Naive B cell (primary cell): Measurements from ENCODE around the gene TEX10. TPM values are rescaled to one million over a fixed set of nuclear protein-coding genes. Genes with fewer than 3 reads are reported as not detected.
"Not testable (repeated sequence)": the region's sequence is repeated elsewhere in the genome, so short reads cannot be mapped to it uniquely, and the experiment has no call there.

Experiments
- ATAC-seq, 2 donors: fragments of 150-1000 bp; cut with Tn5 transposase; 2 replicates each; pipeline ENCODE4 v1.10.0; 2021; ENCODE audit warnings: low read depth in 2 of 2, mild to moderate bottlenecking in 2 of 2, moderate library complexity in 2 of 2
- DNase-seq: peaks from one replicate; pipeline ENCODE4 v3.0.0; 2022
- H3K27ac Mint-ChIP-seq, 6 donors: one replicate each; pipeline ENCODE4 v1.8.0; 2020 to 2022; ENCODE audit warnings: mild to moderate bottlenecking in 6 of 6, mixed read lengths in 6 of 6, moderate library complexity in 5 of 6, inconsistent platforms in 2 of 6
- H3K27me3 Mint-ChIP-seq, 3 donors: one replicate each; pipeline ENCODE4 v1.8.0; 2021 to 2022; ENCODE audit warnings: mixed read lengths in 3 of 3, mild to moderate bottlenecking in 1 of 3
- H3K36me3 Mint-ChIP-seq, 2 donors: one replicate each; pipeline ENCODE4 v1.8.0; 2020 to 2022; ENCODE audit warnings: mixed read lengths in 2 of 2, inconsistent platforms in 1 of 2, mild to moderate bottlenecking in 1 of 2
- H3K4me1 Mint-ChIP-seq, 3 donors: one replicate each; pipeline ENCODE4 v1.8.0; 2020 to 2022; ENCODE audit warnings: mixed read lengths in 3 of 3, inconsistent platforms in 1 of 3, mild to moderate bottlenecking in 1 of 3, moderate library complexity in 1 of 3
- H3K4me3 Mint-ChIP-seq, 8 donors: one replicate each; pipeline ENCODE4 v1.8.0; 2020 to 2022; ENCODE audit warnings: mild to moderate bottlenecking in 8 of 8, mixed read lengths in 8 of 8, moderate library complexity in 8 of 8, inconsistent platforms in 2 of 8
- H3K9me3 Mint-ChIP-seq, 7 donors: one replicate each; pipeline ENCODE4 v1.8.0; 2020 to 2022; ENCODE audit warnings: mixed read lengths in 7 of 7, mild to moderate bottlenecking in 5 of 7, inconsistent platforms in 2 of 7, moderate library complexity in 1 of 7
- polyA plus RNA-seq, 6 donors: library from polyadenylated mRNA; unstranded; fragments of 300-500 nt; fragmentation: Illumina TruSeq; gene quantifications; one replicate each; pipeline ENCODE4 v1.2.3, GENCODE V29; 2021; ENCODE audit warnings: low read depth in 6 of 6

TEX10 gene
- polyA plus RNA-seq, 6 donors from 2014 or later: 10.9 to 20.9 (median 16.9) TPM

DNA sequence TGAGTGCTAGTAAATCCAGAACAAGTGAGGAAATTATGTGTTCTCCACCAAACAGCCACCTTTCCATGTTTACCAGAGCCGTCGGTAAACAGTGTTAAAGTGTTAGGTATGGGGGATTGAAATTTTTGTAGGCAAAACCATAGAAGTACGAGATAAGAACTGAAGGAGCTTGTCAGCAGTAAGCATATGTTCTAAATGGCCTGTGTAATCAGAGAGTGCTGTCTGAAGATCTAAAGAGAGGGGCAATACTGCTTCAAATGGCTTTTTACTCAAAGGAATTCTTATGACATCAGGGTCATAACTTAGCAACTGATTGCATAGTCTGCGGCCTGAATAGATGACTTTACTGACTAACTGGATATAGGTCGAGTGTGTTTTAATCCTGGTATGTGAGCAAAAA lies 13.4 kb upstream of the TEX10 start:
- H3K9me3 Mint-ChIP-seq: peaks cover 0 to 35% (median 14%) of the 10 kb centered on the region in 7 donors
- peaks cover 4 to 21% of the 10 kb centered on the region in 2 donors for H3K36me3 Mint-ChIP-seq

DNA sequence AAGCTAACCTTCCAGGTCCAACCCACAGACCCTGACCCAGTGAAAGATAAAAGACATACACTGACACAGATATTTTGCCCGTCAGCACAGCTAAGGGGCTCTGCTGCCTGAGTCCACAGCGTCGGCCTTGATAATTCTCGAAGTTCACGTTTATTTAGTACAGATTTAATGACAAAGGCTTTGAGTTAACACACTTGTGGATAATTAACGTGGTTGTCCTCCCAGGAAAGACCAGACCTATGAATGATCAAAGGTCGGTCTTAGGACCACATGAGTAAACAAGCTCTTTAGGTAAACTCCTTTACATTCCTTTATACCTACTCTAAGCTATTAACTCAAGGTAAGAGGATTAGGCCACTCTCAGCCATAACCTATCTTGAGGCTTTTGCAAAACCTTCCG lies 11.3 kb upstream of the TEX10 start:
- no peaks in the 10 kb centered on the region for H3K27me3 Mint-ChIP-seq
- peaks cover 1 to 17% of the 10 kb centered on the region in 2 donors for H3K36me3 Mint-ChIP-seq
- no peak for DNase-seq
- H3K27ac Mint-ChIP-seq: no peak overlapping the region
- H3K9me3 Mint-ChIP-seq: peaks cover 4 to 32% (median 14%) of the 10 kb centered on the region in 7 donors
- no peak overlapping the region for H3K4me3 Mint-ChIP-seq
- no peak for ATAC-seq
- H3K4me1 Mint-ChIP-seq: no peaks in the 10 kb centered on the region

More for the DNA sequence above, 13.4 kb upstream of the TEX10 start:
- Mint-ChIP-seq H3K4me1 (no peaks in the 10 kb centered on the region), H3K4me3 (no peak overlapping the region), H3K27ac (no peak overlapping the region), H3K27me3 (no peaks in the 10 kb centered on the region)
- ATAC-seq (no peak), DNase-seq (no peak)

DNA sequence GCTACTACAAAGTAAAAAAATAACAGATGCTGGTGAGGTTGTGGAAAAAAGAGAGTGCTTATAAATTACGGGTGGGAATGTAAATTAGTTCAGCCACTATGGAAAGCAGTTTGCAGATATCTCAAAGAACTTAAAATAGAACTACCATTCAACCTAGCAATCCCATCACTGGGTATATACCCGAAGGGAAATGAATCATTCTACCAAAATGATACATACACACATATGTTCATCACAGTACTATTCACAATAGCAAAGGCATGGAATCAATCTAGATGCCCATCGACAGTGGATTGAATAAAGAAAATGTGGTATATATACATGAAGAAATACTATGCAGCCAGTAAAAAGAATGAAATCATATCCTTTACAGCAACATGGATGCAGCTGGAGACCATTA lies 6.3 kb upstream of the TEX10 start:
- no peak for DNase-seq
- Mint-ChIP-seq H3K36me3 (peaks cover 0 to 4% of the 10 kb centered on the region in 2 donors), H3K9me3 (peaks cover 2 to 12% (median 7%) of the 10 kb centered on the region in 7 donors), H3K4me1 (peaks cover 7 to 29% (median 21%) of the 10 kb centered on the region in 3 donors), H3K4me3 (no peak overlapping the region), H3K27ac (no peak overlapping the region), H3K27me3 (no peaks in the 10 kb centered on the region)
- ATAC-seq: no peak

DNA sequence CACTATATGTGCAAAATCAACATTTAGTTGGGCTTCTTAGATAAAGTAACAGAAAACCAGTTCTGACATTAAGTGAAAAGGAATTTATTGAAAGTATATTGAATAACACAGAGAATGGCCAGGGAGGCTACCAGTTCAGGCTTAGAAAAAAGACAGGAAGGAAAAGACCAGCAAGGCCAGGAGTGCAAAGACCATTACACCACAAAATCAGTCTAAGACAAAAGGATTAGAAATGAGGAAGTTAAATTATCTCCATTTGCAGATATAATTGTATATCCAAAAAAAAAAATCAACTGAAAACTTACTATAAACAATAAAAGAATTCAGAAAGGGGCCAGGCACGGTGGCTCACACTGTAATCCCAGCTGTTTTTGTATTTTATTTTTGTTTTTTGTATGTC lies 4.8 kb upstream of the TEX10 start:
- Mint-ChIP-seq H3K36me3 (no peaks in the 10 kb centered on the region), H3K27me3 (no peaks in the 10 kb centered on the region), H3K27ac (peak overlapping the region in 1 of 6 donors; percentile 27), H3K9me3 (peaks cover 0 to 6% (median 3%) of the 10 kb centered on the region in 7 donors), H3K4me3 (peak overlapping the region in 1 of 8 donors; percentile 33), H3K4me1 (peaks cover 14 to 37% (median 36%) of the 10 kb centered on the region in 3 donors)
- peak; percentile 7 for DNase-seq
- no peak for ATAC-seq

DNA sequence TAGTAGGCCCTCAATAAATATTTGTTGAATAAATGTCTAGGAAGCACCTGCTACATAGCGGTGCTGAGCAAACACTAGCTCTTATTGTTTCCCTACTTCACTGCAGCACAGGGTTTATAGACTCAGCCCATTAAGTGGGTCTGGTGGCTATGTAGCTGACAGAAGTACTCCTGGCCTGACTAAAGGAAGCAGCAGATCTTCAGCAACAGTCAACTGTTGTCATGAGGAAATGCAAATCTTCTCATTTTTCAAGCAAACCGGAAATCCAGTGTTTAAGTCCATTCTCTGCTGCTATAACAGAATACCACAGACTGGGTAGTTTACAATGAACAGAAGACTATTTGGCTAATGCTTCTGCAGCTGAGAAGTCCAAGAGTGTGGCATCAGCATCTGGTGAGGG lies 2.8 kb upstream of the TEX10 start:
- H3K36me3 Mint-ChIP-seq: no peaks in the 10 kb centered on the region
- peak overlapping the region in 1 of 8 donors; percentile 46 for H3K4me3 Mint-ChIP-seq
- peak overlapping the region in 1 of 6 donors; percentile 31 for H3K27ac Mint-ChIP-seq
- H3K9me3 Mint-ChIP-seq: peaks cover 0 to 6% (median 3%) of the 10 kb centered on the region in 7 donors
- DNase-seq (no peak), ATAC-seq (no peak)
- H3K27me3 Mint-ChIP-seq: no peaks in the 10 kb centered on the region
- H3K4me1 Mint-ChIP-seq: peaks cover 27 to 53% (median 48%) of the 10 kb centered on the region in 3 donors

DNA sequence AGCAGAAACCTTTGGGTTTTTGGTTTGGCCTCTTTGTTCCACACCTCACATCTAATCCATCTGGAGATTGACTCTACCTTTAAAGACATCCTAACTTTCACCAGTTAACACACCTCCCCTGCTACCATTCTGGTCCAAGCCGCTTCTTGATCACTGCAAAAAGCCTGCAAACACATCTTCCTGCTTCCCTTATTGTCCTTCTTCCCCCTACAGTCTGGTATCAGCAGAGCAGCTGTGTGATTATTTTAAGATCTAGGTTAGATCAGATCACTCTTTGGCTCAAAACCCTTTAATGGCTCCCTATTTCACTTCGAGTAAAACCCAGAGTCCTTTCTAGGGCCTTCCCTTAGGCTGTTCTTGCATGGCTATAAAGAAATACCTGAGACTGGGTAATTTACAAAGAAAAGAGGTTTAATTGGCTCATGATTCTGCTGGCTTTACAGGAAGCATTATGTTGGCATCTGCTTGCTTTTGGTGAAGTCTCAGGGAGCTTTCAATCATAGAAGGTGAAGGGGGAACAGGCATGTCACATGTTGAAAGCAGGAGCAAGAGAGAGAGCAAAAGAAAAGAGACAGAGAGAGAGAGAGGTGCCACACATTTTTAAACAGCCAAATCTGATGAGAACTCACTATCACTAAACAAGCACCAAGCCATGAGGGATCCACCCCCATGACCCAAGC lies 1.5 kb upstream of the TEX10 start:
- ATAC-seq (no peak), DNase-seq (no peak)
- Mint-ChIP-seq H3K27me3 (no peaks in the 10 kb centered on the region), H3K4me1 (peaks cover 38 to 66% (median 60%) of the 10 kb centered on the region in 3 donors), H3K9me3 (peaks cover 0 to 4% (median 2%) of the 10 kb centered on the region in 7 donors), H3K4me3 (peak overlapping the region in 7 of 8 donors; percentile 5 to 96 (median 25)), H3K36me3 (no peaks in the 10 kb centered on the region), H3K27ac (peak overlapping the region in 4 of 6 donors; percentile 9 to 75 (median 23))

DNA sequence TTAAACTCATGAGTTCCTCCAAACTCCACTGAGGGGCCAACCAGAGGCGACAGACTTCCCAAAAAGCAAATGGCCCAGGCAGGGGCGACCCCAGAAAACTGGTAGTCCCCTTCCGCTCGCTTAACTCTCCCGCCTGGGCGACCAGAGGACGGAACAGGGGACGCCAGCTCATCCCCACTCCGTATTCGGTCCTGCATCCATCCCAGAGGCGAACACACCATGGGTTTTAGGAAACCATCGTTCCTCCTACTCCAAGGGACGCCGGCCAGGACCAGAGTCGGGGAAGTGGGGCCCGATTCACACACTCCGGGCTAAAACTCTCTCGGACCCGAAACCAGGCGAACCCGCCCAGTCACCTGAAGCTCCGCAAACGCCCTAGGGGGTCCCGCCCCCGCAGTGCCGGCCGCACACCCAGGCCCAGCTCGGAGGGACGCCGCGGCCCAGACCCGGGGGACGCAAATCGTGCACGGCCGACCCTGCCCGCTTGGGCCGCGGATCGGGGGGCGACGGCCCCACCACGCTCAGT lies 478 bp downstream of the TEX10 start:
- Mint-ChIP-seq H3K4me3 (peak overlapping the region; percentile 89 to 98 (median 96)), H3K9me3 (no peaks in the 10 kb centered on the region), H3K27me3 (no peaks in the 10 kb centered on the region), H3K27ac (peak overlapping the region; percentile 82 to 99 (median 91)), H3K4me1 (peaks cover 35 to 59% (median 56%) of the 10 kb centered on the region in 3 donors), H3K36me3 (no peaks in the 10 kb centered on the region)
- DNase-seq: peak; percentile 36
- peak; percentile 29 for ATAC-seq

DNA sequence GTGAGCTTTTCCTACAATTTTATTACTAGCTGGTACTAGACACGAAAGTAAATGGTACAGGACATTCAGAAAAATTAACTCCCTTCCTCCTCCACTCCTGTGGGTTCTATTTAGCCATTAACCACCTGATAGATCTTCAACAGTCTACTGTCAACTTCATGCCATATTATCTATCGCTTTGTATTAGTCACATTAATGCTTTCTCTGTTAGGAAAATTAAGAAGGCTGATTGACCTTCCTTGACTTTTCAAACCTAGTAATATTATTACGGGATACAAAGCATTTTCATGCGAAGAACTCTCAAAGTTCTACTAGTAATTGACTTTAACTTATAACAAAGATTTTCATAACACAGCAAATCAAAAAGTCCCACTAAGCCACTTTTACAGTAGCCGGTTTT lies 1.2 kb downstream of the TEX10 start:
- Mint-ChIP-seq H3K27ac (peak overlapping the region; percentile 37 to 96 (median 90)), H3K27me3 (no peaks in the 10 kb centered on the region), H3K36me3 (no peaks in the 10 kb centered on the region), H3K4me3 (peak overlapping the region; percentile 89 to 98 (median 96)), H3K4me1 (peaks cover 34 to 57% (median 49%) of the 10 kb centered on the region in 3 donors), H3K9me3 (no peaks in the 10 kb centered on the region)
- DNase-seq (no peak), ATAC-seq (no peak)

DNA sequence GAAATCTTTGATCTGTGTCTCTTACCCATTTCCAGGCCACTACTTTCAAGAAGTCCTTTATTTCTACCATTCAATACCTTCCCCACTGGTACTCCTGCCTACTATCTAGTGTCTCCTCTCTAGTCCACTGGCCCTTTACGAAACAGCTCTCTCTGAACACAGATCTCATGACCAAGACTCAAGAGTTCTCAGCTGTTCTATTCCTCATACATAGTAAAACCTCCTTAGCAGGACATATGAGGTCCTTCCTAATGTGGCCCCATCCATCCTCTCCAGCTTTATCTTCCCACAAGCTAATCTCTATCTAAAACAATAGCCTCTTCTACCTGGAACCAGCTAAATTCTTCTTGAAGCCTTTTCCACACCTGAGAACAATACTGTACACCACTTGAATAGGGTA lies 2.6 kb downstream of the TEX10 start:
- Mint-ChIP-seq H3K27ac (peak overlapping the region in 2 of 6 donors; percentile 4 to 25), H3K27me3 (no peaks in the 10 kb centered on the region), H3K9me3 (no peaks in the 10 kb centered on the region), H3K4me1 (peaks cover 34 to 52% (median 47%) of the 10 kb centered on the region in 3 donors), H3K4me3 (peak overlapping the region in 6 of 8 donors; percentile 2 to 96 (median 24)), H3K36me3 (peaks cover 0 to 2% of the 10 kb centered on the region in 2 donors)
- DNase-seq: peak; percentile 3
- no peak for ATAC-seq

DNA sequence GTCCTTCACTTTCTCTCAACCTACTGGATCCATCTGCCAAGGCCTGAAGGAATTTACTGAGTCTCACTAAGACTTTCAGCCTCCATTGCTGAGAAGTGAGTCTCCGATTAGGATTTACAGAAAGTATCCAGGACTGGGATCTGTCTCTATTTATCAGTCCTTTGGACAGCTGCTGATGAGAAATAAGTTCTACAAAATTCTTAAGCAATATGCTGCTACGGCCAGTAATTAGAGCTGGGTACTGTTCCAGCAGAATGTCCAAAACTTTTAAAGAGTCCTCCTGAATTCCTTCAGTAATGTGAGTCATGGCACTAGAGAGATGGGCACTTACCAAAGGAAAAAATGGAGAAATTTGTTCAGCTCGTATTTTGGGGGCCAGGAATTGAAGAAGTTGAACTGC lies 5.9 kb downstream of the TEX10 start:
- Mint-ChIP-seq H3K4me3 (no peak overlapping the region), H3K4me1 (peaks cover 25 to 34% (median 31%) of the 10 kb centered on the region in 3 donors)
- no peak for DNase-seq

DNA sequence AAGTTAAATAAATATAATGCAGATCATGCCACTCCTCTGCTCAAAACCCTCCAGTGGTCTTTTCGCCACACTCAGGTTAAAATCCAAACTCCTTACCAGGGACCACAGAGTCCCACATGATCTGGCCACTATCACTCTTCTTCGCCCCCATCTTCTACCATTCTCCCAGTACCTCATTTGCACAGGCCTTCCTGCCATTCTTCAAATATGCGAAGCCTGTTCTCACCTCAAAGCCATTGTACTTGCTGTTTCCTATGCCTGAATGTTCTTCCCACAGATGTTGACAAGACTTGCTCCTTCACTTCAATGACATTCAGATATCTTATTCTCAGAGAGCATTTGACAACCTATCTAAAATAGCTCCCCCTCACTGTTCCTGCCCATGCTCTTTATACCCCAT lies 10.9 kb downstream of the TEX10 start:
- Mint-ChIP-seq H3K4me3 (no peak overlapping the region), H3K27ac (peak overlapping the region in 3 of 6 donors; percentile 4 to 29 (median 19)), H3K9me3 (no peaks in the 10 kb centered on the region), H3K27me3 (no peaks in the 10 kb centered on the region), H3K36me3 (peaks cover 9 to 15% of the 10 kb centered on the region in 2 donors), H3K4me1 (peaks cover 17 to 22% (median 20%) of the 10 kb centered on the region in 3 donors)
- DNase-seq: no peak
- no peak for ATAC-seq

More for the DNA sequence above, 5.9 kb downstream of the TEX10 start:
- no peaks in the 10 kb centered on the region for H3K27me3 Mint-ChIP-seq
- peaks cover 0 to 5% of the 10 kb centered on the region in 2 donors for H3K36me3 Mint-ChIP-seq
- no peaks in the 10 kb centered on the region for H3K9me3 Mint-ChIP-seq
- no peak for ATAC-seq
- no peak overlapping the region for H3K27ac Mint-ChIP-seq

DNA sequence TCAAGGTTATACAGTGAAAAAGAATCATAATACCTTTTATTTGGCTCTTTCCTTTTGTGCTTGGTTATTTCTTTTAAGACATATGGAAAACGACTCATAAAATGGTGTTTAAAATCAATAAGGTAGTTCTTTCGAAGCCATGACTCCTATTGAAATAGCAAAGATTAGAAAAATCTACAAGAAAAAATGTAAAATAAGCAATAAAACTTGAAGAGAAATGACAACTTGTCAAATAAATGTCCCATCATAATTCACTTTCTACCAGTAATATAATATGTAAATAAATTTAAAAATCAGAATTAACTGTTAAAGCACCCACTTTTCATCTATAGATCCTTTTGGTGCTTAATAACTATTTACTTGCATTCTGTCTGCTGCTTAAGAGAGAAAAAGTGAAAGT lies 12.5 kb downstream of the TEX10 start:
- H3K4me1 Mint-ChIP-seq: peaks cover 17 to 19% (median 18%) of the 10 kb centered on the region in 3 donors
- H3K4me3 Mint-ChIP-seq: no peak overlapping the region
- peaks cover 9 to 17% of the 10 kb centered on the region in 2 donors for H3K36me3 Mint-ChIP-seq

DNA sequence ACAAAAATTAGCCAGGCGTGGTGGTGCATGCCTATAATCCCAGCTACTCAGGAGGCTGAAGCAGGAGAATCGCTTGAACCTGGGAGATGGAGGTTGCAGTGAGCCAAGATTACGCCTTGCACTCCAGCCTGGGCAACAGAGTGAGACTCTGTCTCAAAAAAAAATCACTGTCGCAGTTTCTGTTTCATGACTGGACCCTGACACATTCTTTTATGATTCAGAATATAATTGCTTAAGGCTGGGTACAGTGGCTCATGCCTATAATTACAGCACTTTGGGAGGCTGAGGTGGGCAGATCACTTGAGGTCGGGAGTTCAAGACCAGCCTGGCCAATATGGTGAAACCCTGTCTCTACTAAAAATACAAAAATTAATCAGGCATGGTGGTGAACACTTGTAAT lies 14.0 kb downstream of the TEX10 start:
- not testable (repeated sequence) for ATAC-seq, DNase-seq, H3K27me3 Mint-ChIP-seq, H3K4me3 Mint-ChIP-seq, H3K27ac Mint-ChIP-seq, H3K9me3 Mint-ChIP-seq
- Mint-ChIP-seq H3K4me1 (peaks cover 15 to 18% (median 17%) of the 10 kb centered on the region in 3 donors), H3K36me3 (peaks cover 9 to 15% of the 10 kb centered on the region in 2 donors)

More for the DNA sequence above, 12.5 kb downstream of the TEX10 start:
- Mint-ChIP-seq H3K27ac (no peak overlapping the region), H3K9me3 (no peaks in the 10 kb centered on the region), H3K27me3 (no peaks in the 10 kb centered on the region)
- DNase-seq: no peak
- ATAC-seq: no peak
